Loucy (cell line): ENCODE results near the gene SYT2.

Source experiments
- EZH2phosphoT487 ChIP-seq: fragments of 200-600 bp; IDR thresholded peaks from 2 replicates; pipeline ENCODE4 v1.6.1; 2018; ENCODE audit warnings: antibody characterized with exemption, mild to moderate bottlenecking, moderate library complexity, borderline replicate concordance
- TF ChIP-seq, protein P1 (sequence below): fragments of 200-600 bp; sonication (generic); conservative IDR thresholded peaks from 2 replicates; pipeline ENCODE4 v1.5.1; 2014; ENCODE audit warnings: mild to moderate bottlenecking, antibody characterized with exemption, low read length

GRCh38 chr1:202624781-202625108 is 85.5 kb downstream of the SYT2 start:
- TF ChIP-seq, protein P1, sequence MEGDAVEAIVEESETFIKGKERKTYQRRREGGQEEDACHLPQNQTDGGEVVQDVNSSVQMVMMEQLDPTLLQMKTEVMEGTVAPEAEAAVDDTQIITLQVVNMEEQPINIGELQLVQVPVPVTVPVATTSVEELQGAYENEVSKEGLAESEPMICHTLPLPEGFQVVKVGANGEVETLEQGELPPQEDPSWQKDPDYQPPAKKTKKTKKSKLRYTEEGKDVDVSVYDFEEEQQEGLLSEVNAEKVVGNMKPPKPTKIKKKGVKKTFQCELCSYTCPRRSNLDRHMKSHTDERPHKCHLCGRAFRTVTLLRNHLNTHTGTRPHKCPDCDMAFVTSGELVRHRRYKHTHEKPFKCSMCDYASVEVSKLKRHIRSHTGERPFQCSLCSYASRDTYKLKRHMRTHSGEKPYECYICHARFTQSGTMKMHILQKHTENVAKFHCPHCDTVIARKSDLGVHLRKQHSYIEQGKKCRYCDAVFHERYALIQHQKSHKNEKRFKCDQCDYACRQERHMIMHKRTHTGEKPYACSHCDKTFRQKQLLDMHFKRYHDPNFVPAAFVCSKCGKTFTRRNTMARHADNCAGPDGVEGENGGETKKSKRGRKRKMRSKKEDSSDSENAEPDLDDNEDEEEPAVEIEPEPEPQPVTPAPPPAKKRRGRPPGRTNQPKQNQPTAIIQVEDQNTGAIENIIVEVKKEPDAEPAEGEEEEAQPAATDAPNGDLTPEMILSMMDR = no peak
- no peak for TF ChIP-seq EZH2phosphoT487
